HG02938 (cell line): ENCODE results near the gene CCL18.
"Not testable (repeated sequence)": the region's sequence is repeated elsewhere in the genome, so short reads cannot be mapped to it uniquely, and the experiment has no call there.

Source experiments
- ATAC-seq: cut with Tn5 transposase; IDR thresholded peaks from one replicate; pipeline ENCODE4 v1.9.1; 2021; ENCODE audit warnings: mild to moderate bottlenecking, moderate library complexity; ENCODE audit not compliant: unreplicated experiment

The CCL18 gene

GRCh38 chr17:36099004-36099403 is 34.9 kb downstream of the CCL18 start:
- ATAC-seq: not testable (repeated sequence)

GRCh38 chr17:36103401-36103975 is 39.4 kb downstream of the CCL18 start, which contains the start of gene CCL4:
CCL4 (plus strand) TSS chr17:36103827; CDS start chr17:36103906, 79 bp downstream.
- peak; percentile 74 for ATAC-seq

GRCh38 chr17:36104246-36104645 is 40.2 kb downstream of the CCL18 start:
- not testable (repeated sequence) for ATAC-seq

- no peak for ATAC-seq
Observed at GRCh38 chr17:36104701-36105181, 40.7 kb downstream of the CCL18 start.

GRCh38 chr17:36105781-36106492 is 41.9 kb downstream of the CCL18 start:
- ATAC-seq: no peak

- no peak for ATAC-seq
Observed at GRCh38 chr17:36106493-36106835, 42.4 kb downstream of the CCL18 start.

- ATAC-seq: no peak
Observed at GRCh38 chr17:36107660-36108059, 43.6 kb downstream of the CCL18 start.

- not testable (repeated sequence) for ATAC-seq
Observed at GRCh38 chr17:36108265-36108664, 44.2 kb downstream of the CCL18 start.

GRCh38 chr17:36111068-36111490 is 47.0 kb downstream of the CCL18 start:
- no peak for ATAC-seq

GRCh38 chr17:36112572-36112971 is 48.5 kb downstream of the CCL18 start:
- ATAC-seq: no peak

- not testable (repeated sequence) for ATAC-seq
Observed at GRCh38 chr17:36113131-36113530, 49.1 kb downstream of the CCL18 start.

GRCh38 chr17:36114971-36115648 is 51.0 kb downstream of the CCL18 start:
- not testable (repeated sequence) for ATAC-seq

- ATAC-seq: not testable (repeated sequence)
Observed at GRCh38 chr17:36115649-36115977, 51.5 kb downstream of the CCL18 start.

GRCh38 chr17:36117505-36118382 is 53.7 kb downstream of the CCL18 start:
- ATAC-seq: no peak

GRCh38 chr17:36118477-36119353 is 54.6 kb downstream of the CCL18 start:
- ATAC-seq: no peak

GRCh38 chr17:36120221-36120620 is 56.1 kb downstream of the CCL18 start:
- ATAC-seq: no peak

GRCh38 chr17:36121099-36121498 is 57.0 kb downstream of the CCL18 start:
- not testable (repeated sequence) for ATAC-seq
